NCI-H510A treated with DMSO at 0.1 percent for 48 hours (cell line): Measurements from ENCODE around the gene CORO2B.

Experiments used
- DNase-seq: peaks from one replicate; lab custom pipeline; 2025; lab: John Stamatoyannopoulos, UW

Gene CORO2B

GRCh38 chr15:68774521-68775235, 195.9 kb downstream of the CORO2B start:
- DNase-seq: no peak

GRCh38 chr15:68775236-68775577, 196.4 kb downstream of the CORO2B start:
- DNase-seq: no peak

- no peak for DNase-seq
Observed at GRCh38 chr15:68775671-68776476, 197.1 kb downstream of the CORO2B start.

GRCh38 chr15:68776477-68777270, 197.9 kb downstream of the CORO2B start:
- DNase-seq: no peak
